A549 treated with CpdA at 1 μM for 4 hours (cell line): Measurements from ENCODE around the gene ZNF415. TPM values are rescaled to one million over a fixed set of nuclear protein-coding genes. Genes with fewer than 3 reads are reported as not detected.

ENCODE experiments used
- total RNA-seq: library from RNA; stranded (reverse); fragments of 200-300 nt; extraction: Qiagen RNA extraction; gene quantifications from 5 replicates; pipeline ENCODE4 v1.2.3, GENCODE V29; 2022; ENCODE audit warnings: low read depth

ZNF415 gene
- not detected in 5 replicates for total RNA-seq

GRCh38 chr19:53132141-53132991, at the start of gene ZNF415:
TSS of gene ZNF415 (minus strand) at chr19:53132910. CDS start at chr19:53122676, 10,234 bp downstream.

GRCh38 chr19:53103234-53104203, 29.2 kb downstream of the ZNF415 start, which contains the start of gene ZNF160:
TSS of gene ZNF160 (minus strand) at chr19:53103422. CDS start at chr19:53086276, 17,146 bp downstream.

Other genes with a start within 250 kb of the ZNF415 start
- gene ZNF320, start 235.3 kb downstream of the ZNF415 start, total RNA-seq, result not detected in 5 replicates
- 0.01 TPM in 1 of 5 replicates, not detected in the others for gene ZNF888, start 209.5 kb downstream of the ZNF415 start, total RNA-seq
- 0.08 to 0.13 TPM in 2 of 5 replicates, not detected in the others for gene ZNF816, start 170.0 kb downstream of the ZNF415 start, total RNA-seq
- not detected in 5 replicates for gene ERVV-1, start 119.0 kb downstream of the ZNF415 start, total RNA-seq
- not detected in 5 replicates for gene ERVV-2, start 88.2 kb downstream of the ZNF415 start, total RNA-seq
- gene ZNF160, start 29.5 kb downstream of the ZNF415 start, total RNA-seq, result 6.7 to 11.0 TPM (median 7.7 TPM) in 5 replicates
- gene ZNF347, start 26.1 kb upstream of the ZNF415 start, total RNA-seq, result not detected in 5 replicates
- not detected in 5 replicates for gene ZNF665, start 60.4 kb upstream of the ZNF415 start, total RNA-seq
- not detected in 5 replicates for gene ZNF677, start 122.0 kb upstream of the ZNF415 start, total RNA-seq
- not detected in 5 replicates for gene VN1R2, start 125.4 kb upstream of the ZNF415 start, total RNA-seq
- not detected in 5 replicates for gene VN1R4, start 134.8 kb upstream of the ZNF415 start, total RNA-seq
- gene ZNF845, start 200.8 kb upstream of the ZNF415 start, total RNA-seq, result 3.0 to 4.7 TPM (median 3.8 TPM) in 5 replicates
- gene ZNF525, start 232.8 kb upstream of the ZNF415 start, total RNA-seq, result 0.26 to 0.82 TPM (median 0.38 TPM) in 5 replicates